COLO668 (cell line): ENCODE data around the gene TMEM109.
A peak's percentile ranks its signal among the peaks of the same experiment; 100 is the strongest.

Experiments used
- DNase-seq: peaks from one replicate; lab custom pipeline; 2025; ENCODE audit not compliant: unreplicated experiment; lab: John Stamatoyannopoulos, UW

Gene TMEM109

GRCh38 chr11:60939855-60940254 is 25.9 kb downstream of the TMEM109 start:
- DNase-seq = no peak

GRCh38 chr11:60941371-60942119 is 27.6 kb downstream of the TMEM109 start:
- DNase-seq = no peak

- DNase-seq = peak; percentile 31
Observed at GRCh38 chr11:60942219-60942618, 28.3 kb downstream of the TMEM109 start.

- DNase-seq = peak; percentile 76
Observed at GRCh38 chr11:60942970-60943565, 29.1 kb downstream of the TMEM109 start.

- no peak for DNase-seq
Observed at GRCh38 chr11:60944490-60945294, 30.7 kb downstream of the TMEM109 start.

- no peak for DNase-seq
Observed at GRCh38 chr11:60945295-60945667, 31.3 kb downstream of the TMEM109 start.

GRCh38 chr11:60946601-60947264 is 32.8 kb downstream of the TMEM109 start:
- peak; percentile 49 for DNase-seq

- no peak for DNase-seq
Observed at GRCh38 chr11:60947700-60948099, 33.7 kb downstream of the TMEM109 start.

- DNase-seq = no peak
Observed at GRCh38 chr11:60948250-60948649, 34.3 kb downstream of the TMEM109 start.

- no peak for DNase-seq
Observed at GRCh38 chr11:60950024-60950423, 36.1 kb downstream of the TMEM109 start.

GRCh38 chr11:60950933-60951605 is 37.1 kb downstream of the TMEM109 start:
- DNase-seq = peak; percentile 53

GRCh38 chr11:60951606-60951903 is 37.6 kb downstream of the TMEM109 start:
- DNase-seq = peak; percentile 36

GRCh38 chr11:60951904-60952741 is 38.2 kb downstream of the TMEM109 start, which contains the start of gene SLC15A3:
SLC15A3 (minus strand) TSS chr11:60952176; CDS start chr11:60951551, 625 bp downstream.
- DNase-seq = peak; percentile 32

- DNase-seq = no peak
Observed at GRCh38 chr11:60952742-60953170, 38.8 kb downstream of the TMEM109 start.

- DNase-seq = no peak
Observed at GRCh38 chr11:60953781-60954180, 39.8 kb downstream of the TMEM109 start.

GRCh38 chr11:60954421-60954820 is 40.5 kb downstream of the TMEM109 start:
- DNase-seq = no peak

GRCh38 chr11:60955571-60955970 is 41.6 kb downstream of the TMEM109 start:
- DNase-seq = no peak

GRCh38 chr11:60957188-60957587 is 43.2 kb downstream of the TMEM109 start:
- no peak for DNase-seq

GRCh38 chr11:60959431-60959830 is 45.5 kb downstream of the TMEM109 start:
- DNase-seq = no peak

GRCh38 chr11:60960405-60960804 is 46.4 kb downstream of the TMEM109 start:
- no peak for DNase-seq
